Fibroblast of the aortic adventitia (primary cell): ENCODE results near the gene ATN1. TPM values are rescaled to one million over a fixed set of nuclear protein-coding genes. Genes with fewer than 3 reads are reported as not detected.
A peak's percentile ranks its signal among the peaks of the same experiment; 100 is the strongest.

Experiments used
- DNase-seq: peaks from one replicate; pipeline ENCODE4 v3.0.0-alpha.2; 2010; ENCODE audit warnings: low read depth
- H3K4me3 ChIP-seq: 2 replicates; pipeline ENCODE4 v1.5.1; 2011; ENCODE audit warnings: low read depth, mild to moderate bottlenecking, control low read depth, low read length, moderate library complexity
- CTCF ChIP-seq: IDR thresholded peaks from 2 replicates; pipeline ENCODE4 v1.5.1; 2011; ENCODE audit warnings: mild to moderate bottlenecking, low read length, control low read depth, inconsistent platforms; ENCODE audit not compliant: insufficient read depth
- small RNA-seq: library from RNA; depleted of rRNA; stranded (forward); fragments of <200 nt; gene quantifications from one replicate; pipeline ENCODE3, GENCODE V24; 2012
- total RNA-seq: library from RNA; depleted of rRNA; stranded (reverse); fragments of >200 nt; gene quantifications from 2 replicates; pipeline ENCODE4 v1.2.3, GENCODE V29; 2012; ENCODE audit warnings: low replicate concordance

ATN1 gene
- total RNA-seq, 1 donor, result 13.6 TPM

GRCh38 chr12:6981152-6982052, 53.6 kb downstream of the ATN1 start:
- no peak for DNase-seq
- H3K4me3 ChIP-seq, result no peak overlapping the region
- no peak for TF ChIP-seq CTCF

- DNase-seq, result no peak
- H3K4me3 ChIP-seq, result no peak overlapping the region
- no peak for TF ChIP-seq CTCF
These were observed 54.8 kb downstream of the ATN1 start for GRCh38 chr12:6982532-6982931.

- TF ChIP-seq CTCF, result no peak
- DNase-seq, result no peak
- H3K4me3 ChIP-seq, result no peak overlapping the region
These were observed 60.3 kb downstream of the ATN1 start for GRCh38 chr12:6987956-6988553.

Small RNA genes within 50 kb of the gene (small RNA-seq; reads per million reads assigned to genes)
- 2.9 reads per million, percentile 79 among the genes with 10 or more reads in this experiment for gene MIR141
- gene MIR200C, result 5.3 reads per million, percentile 89 among the genes with 10 or more reads in this experiment
- gene RNU7-1, result not detected
- 2.8 reads per million, percentile 79 among the genes with 10 or more reads in this experiment for gene SCARNA12

Other genes starting within 250 kb of the ATN1 start
- 17.7 and 29.5 TPM in 2 replicates for gene ZNF384, start 238.6 kb upstream of the ATN1 start, total RNA-seq
- 0.45 TPM in 1 of 2 replicates, not detected in the other for gene PIANP, start 227.1 kb upstream of the ATN1 start, total RNA-seq
- gene COPS7A, start 203.9 kb upstream of the ATN1 start, total RNA-seq, result 71.1 and 86.0 TPM in 2 replicates
- gene MLF2, start 174.8 kb upstream of the ATN1 start, total RNA-seq, result 29.5 and 104 TPM in 2 replicates
- gene PTMS, start 161.6 kb upstream of the ATN1 start, total RNA-seq, result 61.6 and 575 TPM in 2 replicates
- gene LAG3, start 155.4 kb upstream of the ATN1 start, total RNA-seq, result 0.16 TPM in 1 of 2 replicates, not detected in the other
- gene CD4, start 138.4 kb upstream of the ATN1 start, total RNA-seq, result 1.6 TPM in 1 of 2 replicates, not detected in the other
- 2.6 and 3.5 TPM in 2 replicates for gene GPR162, start 106.1 kb upstream of the ATN1 start, total RNA-seq
- 53.9 and 188 TPM in 2 replicates for gene P3H3, start 99.6 kb upstream of the ATN1 start, total RNA-seq
- 3.4 TPM in 2 replicates for gene GNB3, start 87.0 kb upstream of the ATN1 start, total RNA-seq
- gene CDCA3, start 76.7 kb upstream of the ATN1 start, total RNA-seq, result 23.5 TPM in 1 of 2 replicates, not detected in the other
- 84.0 and 140 TPM in 2 replicates for gene USP5, start 75.8 kb upstream of the ATN1 start, total RNA-seq
- gene TPI1, start 60.4 kb upstream of the ATN1 start, total RNA-seq, result 183 and 680 TPM in 2 replicates
- 3.3 and 8.0 TPM in 2 replicates for gene SPSB2, start 54.7 kb upstream of the ATN1 start, total RNA-seq
- 7.0 and 62.6 TPM in 2 replicates for gene LRRC23, start 23.1 kb upstream of the ATN1 start, total RNA-seq
- 8.7 and 12.7 TPM in 2 replicates for gene ENO2, start 13.4 kb upstream of the ATN1 start, total RNA-seq
- gene RNU7-1, start 15.9 kb downstream of the ATN1 start, total RNA-seq, result not detected in 2 replicates
- gene C12orf57, start 16.1 kb downstream of the ATN1 start, total RNA-seq, result 100 and 156 TPM in 2 replicates
- not detected in 2 replicates for gene PTPN6, start 23.4 kb downstream of the ATN1 start, total RNA-seq
- 71.5 and 181 TPM in 2 replicates for gene PHB2, start 42.7 kb downstream of the ATN1 start, total RNA-seq
- gene EMG1, start 43.0 kb downstream of the ATN1 start, total RNA-seq, result 26.0 and 26.8 TPM in 2 replicates
- gene LPCAT3, start 90.5 kb downstream of the ATN1 start, total RNA-seq, result 5.7 and 10.6 TPM in 2 replicates
- 516 and 790 TPM in 2 replicates for gene C1S, start 132.8 kb downstream of the ATN1 start, total RNA-seq
- 237 and 528 TPM in 2 replicates for gene C1R, start 164.5 kb downstream of the ATN1 start, total RNA-seq
- gene C1RL, start 181.3 kb downstream of the ATN1 start, total RNA-seq, result 39.2 and 50.6 TPM in 2 replicates
- gene RBP5, start 200.9 kb downstream of the ATN1 start, total RNA-seq, result not detected in 2 replicates
- 10.9 and 13.6 TPM in 2 replicates for gene CLSTN3, start 202.4 kb downstream of the ATN1 start, total RNA-seq